LHCN-M2 (cell line): ENCODE results near the gene SPOCK1. TPM values are rescaled to one million over a fixed set of nuclear protein-coding genes. Genes with fewer than 3 reads are reported as not detected.

ENCODE experiments used
- DNase-seq: peaks from one replicate; pipeline ENCODE4 v3.0.0-alpha.2; 2012; ENCODE audit warnings: low read depth
- total RNA-seq: library from RNA; depleted of rRNA; stranded (reverse); fragments of >200 nt; gene quantifications from 2 replicates; pipeline ENCODE4 v1.2.3, GENCODE V29; 2014

The SPOCK1 gene
- total RNA-seq, 1 experiment from 2014 or later: 23.2 TPM

DNA sequence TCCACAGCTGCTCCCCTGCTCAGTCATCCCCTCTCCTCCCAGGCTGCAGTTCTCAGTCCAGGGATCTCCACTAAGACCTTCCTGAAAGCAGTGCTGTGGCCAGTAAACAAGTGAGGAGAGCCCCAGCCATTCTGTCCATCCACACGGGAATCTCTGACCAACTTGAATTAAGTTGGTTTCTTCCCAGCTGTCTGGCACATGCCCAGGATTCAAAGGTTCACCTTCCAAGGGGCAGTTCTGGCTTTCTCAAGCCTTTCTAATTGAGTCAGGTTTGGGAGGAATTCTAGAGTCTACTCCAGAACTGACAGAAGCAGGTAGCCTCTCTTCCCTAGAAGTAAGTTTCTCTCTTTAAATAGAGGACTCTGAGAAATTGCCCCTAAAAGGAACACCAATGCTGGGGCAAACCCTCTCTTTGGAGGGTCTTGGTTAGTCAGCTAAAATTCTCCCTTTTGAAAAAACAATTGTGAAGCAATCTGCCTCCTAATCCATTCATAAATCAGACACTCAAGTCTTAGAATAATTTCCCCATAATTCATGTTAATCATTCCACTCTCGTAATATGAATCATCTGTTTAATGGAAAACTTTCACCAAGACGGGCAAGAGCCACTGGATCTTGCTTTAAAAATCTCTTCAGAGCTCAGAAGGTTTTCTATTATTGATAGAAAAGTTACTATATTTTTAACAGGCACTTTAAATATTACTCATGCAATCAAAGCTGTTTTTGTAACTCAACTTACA, 133.8 kb downstream of the SPOCK1 start:
- no peak for DNase-seq

DNA sequence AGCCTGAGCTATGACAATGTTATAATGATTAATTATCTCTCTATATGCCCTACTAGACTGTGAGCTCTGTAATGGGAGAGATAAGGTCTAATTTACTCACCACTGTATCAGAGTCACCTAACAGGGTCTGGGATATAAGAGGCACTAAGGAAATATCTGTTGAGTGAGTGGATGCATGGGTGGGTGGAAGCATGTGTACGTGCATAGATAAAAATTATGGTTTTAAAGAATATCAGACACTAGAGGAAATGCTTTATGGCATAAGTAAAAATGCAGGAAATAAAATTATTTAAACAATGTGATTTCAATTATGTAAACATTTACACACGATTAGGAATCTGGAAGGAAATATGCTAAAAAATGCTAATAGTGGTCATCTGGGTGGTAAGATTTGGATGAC, 137.8 kb downstream of the SPOCK1 start:
- DNase-seq: no peak

GRCh38 chr5:137360607-137361006, 138.5 kb downstream of the SPOCK1 start:
- no peak for DNase-seq

- DNase-seq: no peak
These were observed 139.2 kb downstream of the SPOCK1 start for GRCh38 chr5:137359941-137360340.

DNA sequence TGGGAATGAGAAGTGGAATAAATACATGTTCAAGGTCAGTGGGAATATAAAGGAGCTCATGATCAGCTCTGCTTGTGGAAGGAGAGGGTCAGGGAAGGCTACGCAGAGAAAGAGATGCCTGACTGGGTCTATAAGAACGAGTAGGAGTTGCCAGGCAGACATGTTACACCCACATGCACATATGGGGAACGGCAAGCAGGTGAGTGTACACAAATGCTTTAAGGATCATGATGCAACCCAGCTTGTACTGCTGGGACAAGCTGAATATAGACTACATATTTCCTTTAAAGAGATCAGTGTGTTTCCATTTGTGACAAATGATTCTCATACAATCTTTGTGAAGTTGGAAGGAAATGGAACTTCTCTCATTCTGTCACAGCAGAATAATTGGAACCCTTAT, 141.7 kb downstream of the SPOCK1 start:
- no peak for DNase-seq

GRCh38 chr5:137356127-137356526, 143.0 kb downstream of the SPOCK1 start:
- DNase-seq: no peak

GRCh38 chr5:137355708-137356107, 143.4 kb downstream of the SPOCK1 start:
- DNase-seq: no peak

DNA sequence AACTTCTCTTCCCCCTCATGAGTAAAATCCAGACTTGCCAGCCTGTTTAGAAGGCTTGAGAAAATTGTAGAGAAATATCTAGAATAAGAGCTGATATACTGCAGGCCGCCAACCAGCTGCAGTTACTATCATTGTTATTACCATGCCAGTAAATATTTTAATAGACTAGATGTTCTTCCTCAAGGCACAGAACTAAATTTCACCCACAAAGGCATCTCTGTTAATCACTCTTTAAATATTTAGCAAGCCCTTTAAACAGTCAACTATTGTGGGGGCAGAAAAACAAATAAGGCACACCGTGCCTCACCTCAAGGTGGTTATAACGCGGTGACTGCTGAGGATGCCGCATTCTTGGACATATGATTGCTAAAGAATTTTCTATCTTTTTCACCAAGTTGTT, 147.0 kb downstream of the SPOCK1 start:
- no peak for DNase-seq

- no peak for DNase-seq
These were observed 148.3 kb downstream of the SPOCK1 start for GRCh38 chr5:137350791-137351190.

DNA sequence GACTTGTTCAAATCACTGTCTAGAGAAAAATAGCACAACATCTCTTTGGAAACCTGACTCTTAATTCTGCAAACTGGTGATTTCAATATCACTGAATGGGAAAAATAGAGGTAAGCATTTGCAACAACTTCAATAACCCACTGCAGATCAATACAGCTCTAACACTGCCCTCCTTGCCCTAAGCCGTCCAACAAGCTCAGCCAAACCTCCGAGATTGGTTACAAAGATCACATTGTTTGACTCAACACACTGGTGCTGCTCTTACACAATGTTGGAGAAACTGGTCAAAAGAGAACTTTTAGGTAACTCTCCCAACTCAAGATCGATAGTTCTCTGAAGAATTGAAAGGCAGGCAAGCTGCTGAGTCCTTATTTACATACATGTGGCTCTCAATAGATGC, 150.4 kb downstream of the SPOCK1 start:
- DNase-seq: no peak

GRCh38 chr5:137347865-137348264, 151.3 kb downstream of the SPOCK1 start:
- no peak for DNase-seq

GRCh38 chr5:137346281-137346680, 152.8 kb downstream of the SPOCK1 start:
- no peak for DNase-seq

DNA sequence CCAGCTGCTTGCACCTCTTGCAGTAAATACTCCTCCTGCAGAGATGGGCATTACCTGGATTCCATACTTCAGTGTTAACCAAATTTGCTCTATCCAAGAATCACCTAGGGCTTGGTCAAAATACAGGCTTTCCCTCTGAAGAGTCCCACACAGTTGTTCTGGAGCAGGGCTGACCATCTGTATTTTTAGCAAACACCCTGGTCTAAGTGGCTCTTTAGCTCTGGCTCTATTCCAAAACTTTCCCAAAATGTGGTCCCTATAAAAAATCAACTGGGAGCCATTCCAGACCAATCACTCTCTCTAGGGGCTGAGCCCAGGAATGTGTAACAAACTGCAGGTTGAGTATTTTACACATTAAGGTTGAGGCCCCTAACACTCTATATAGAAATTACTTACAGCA, 153.7 kb downstream of the SPOCK1 start:
- DNase-seq: no peak

DNA sequence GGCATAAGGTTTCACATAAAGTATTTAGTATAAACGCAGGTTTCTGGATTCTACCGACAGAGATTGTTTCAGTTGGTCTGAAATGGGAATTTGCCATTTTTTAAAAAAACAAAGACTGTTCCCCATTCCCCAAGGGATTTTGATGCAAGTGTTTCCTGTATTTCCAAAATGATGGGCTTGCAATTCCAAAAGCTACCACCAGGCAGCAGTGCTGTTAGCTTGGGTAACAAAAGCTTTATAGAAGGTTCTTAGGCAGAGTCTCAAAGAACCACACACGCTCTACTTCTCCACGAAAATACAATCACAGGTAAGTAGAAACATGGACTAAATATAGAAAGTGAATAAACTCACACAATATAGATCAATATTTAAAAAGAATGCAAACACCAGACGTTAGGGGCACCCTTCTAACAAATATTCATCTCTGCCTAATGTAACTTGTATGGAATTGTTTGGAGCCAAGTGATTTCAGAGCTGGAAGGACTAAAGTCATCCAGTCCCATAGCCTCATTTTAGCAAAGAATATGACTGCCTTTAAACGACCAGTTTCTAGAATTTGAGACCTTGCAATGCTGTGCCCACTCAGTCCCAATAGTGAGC, 154.3 kb downstream of the SPOCK1 start:
- peak; percentile 77 for DNase-seq

DNA sequence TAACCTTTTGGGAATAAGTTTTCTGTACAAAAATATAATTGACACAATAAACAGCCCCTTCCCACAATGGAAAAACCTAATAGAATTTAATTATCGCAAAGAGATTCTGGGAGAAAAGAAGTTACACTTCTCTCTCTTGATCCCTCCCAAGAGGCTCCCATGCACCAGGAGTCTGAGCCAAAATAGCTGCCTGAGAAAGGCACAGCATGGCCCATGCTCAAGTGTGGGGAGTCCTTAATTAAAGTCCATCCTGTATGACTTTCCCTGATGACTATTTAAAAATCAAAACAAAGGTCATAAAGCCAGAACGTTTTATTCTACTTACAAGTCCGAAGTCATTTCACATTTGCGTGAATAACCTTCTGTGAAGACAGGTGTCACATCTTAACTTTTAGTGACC, 155.1 kb downstream of the SPOCK1 start:
- DNase-seq: no peak

GRCh38 chr5:137342764-137343163, 156.4 kb downstream of the SPOCK1 start:
- DNase-seq: peak; percentile 65

DNA sequence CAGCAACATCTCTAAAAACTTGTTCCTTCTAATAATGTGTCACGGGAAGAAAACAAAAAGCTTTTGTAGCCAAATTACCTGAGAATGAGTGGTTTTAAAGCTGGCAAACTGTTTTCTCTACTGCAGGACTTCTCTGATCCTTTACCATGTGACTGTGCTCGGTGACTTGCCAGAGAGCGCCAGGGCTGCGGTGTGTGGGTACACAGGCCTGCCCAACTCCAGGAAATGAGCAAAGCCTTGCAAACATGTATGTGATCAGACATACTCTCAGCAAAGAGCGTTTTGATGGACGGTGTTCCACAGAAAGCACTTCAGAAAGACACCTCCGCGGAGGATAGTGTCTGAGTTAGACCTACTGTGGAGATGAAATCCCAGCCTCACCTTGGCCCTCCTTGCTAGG, 157.3 kb downstream of the SPOCK1 start:
- DNase-seq: no peak

DNA sequence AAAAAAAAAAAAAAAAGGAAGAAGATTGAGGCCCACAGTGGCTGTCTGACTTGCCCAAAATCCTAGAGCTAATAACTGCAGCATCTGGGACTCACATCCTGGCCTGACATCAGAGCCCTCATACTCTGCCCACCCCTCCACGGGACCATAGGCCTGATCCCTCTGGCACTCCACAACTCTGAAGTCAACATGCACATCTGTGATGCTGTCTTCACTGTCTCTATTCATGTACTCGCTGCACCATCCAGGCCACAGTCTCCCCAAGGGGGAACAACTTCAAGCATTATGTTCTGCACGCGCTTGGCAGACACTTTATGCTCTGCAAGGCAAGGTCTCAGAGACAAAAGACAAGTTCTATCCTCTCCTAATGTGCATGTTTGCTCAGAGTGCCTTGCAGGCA, 158.2 kb downstream of the SPOCK1 start:
- no peak for DNase-seq

DNA sequence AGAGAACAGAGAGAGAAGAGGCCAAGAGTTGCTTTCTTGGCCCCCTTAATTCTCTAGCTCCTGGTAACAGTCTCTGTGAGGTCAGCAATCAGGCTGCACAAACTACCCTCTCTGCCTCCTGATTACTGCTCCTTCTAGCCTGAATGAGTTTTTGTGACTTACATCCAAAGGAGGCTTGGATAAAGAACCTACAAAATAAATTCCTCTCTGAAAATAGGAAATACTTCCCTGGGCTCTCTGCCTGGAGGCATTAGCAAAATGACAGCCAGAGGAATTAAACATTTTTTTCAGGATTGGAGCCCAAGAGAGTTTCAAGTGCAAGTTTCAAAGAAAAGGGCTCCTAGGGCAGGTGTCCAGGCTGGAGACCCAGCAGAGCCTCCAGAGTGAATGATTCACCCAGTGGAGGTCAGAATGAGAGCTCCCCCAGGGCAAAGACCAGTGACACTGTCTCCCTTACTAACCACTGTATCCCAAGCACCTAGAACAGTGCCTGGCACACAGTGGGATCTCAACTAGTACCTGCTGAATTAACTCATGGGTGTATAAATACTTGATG, 162.5 kb downstream of the SPOCK1 start:
- DNase-seq: peak; percentile 25

GRCh38 chr5:137336161-137336560, 163.0 kb downstream of the SPOCK1 start:
- DNase-seq: peak; percentile 80

GRCh38 chr5:137335493-137335892, 163.6 kb downstream of the SPOCK1 start:
- no peak for DNase-seq

DNA sequence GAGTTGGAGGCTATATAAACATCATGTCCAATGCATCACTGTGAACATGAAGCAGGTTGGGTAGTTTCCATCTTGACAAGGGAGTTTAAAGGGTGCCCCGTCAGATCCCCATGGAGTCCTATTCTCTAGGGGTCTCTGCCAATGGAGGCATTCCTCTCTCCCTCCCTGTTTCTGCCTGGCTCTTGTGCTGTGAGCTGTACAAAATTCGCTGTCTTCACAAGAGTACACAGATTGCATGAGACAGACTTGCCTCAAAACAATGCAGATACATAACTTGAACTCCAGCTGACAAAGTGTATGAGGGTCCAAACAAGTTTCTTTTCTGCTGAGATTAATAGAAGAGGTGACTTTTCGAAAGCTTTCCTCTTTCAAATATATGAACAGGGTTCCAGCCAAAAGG, 165.2 kb downstream of the SPOCK1 start:
- DNase-seq: no peak

- no peak for DNase-seq
These were observed 165.7 kb downstream of the SPOCK1 start for GRCh38 chr5:137333475-137333874.
